Measurements from ENCODE around the gene CDK19. TPM values are rescaled to one million over a fixed set of nuclear protein-coding genes. Genes with fewer than 3 reads are reported as not detected.

Gene CDK19
- total and polyA plus RNA-seq, 2 of the 13 experiments (the other 11 are each of a cell fraction or from before 2014, with no cell fraction given) = 13.4 to 27.0 TPM

- TF ChIP-seq ZNF276 (CRISPR knock-in tag; IDR thresholded peaks at IDR 0.05; ENCODE audit: low read depth) (no peak), RNF219 (CRISPR knock-in tag; IDR thresholded peaks at IDR 0.05) (no peak), ISL2 (CRISPR knock-in tag; IDR thresholded peaks at IDR 0.05) (no peak), NPAS2 (CRISPR knock-in tag; IDR thresholded peaks at IDR 0.05; ENCODE audit: borderline replicate concordance) (no peak), MLLT10 (CRISPR knock-in tag; IDR thresholded peaks at IDR 0.05) (no peak), ZNF784 (CRISPR knock-in tag; IDR thresholded peaks at IDR 0.05; ENCODE audit: borderline replicate concordance) (no peak), ZNF362 (CRISPR knock-in tag; IDR thresholded peaks at IDR 0.05; ENCODE audit: borderline replicate concordance) (no peak; the same call in 1 of the 2 replicates), ARID4A (CRISPR knock-in tag; IDR thresholded peaks at IDR 0.05; ENCODE audit: borderline replicate concordance) (peak; percentile 72), SSRP1 (CRISPR knock-in tag; IDR thresholded peaks at IDR 0.05) (no peak), ZUFSP (CRISPR knock-in tag; IDR thresholded peaks at IDR 0.05; ENCODE audit: borderline replicate concordance) (no peak), GZF1 (CRISPR knock-in tag; IDR thresholded peaks at IDR 0.05) (no peak), ZNF572 (CRISPR knock-in tag; IDR thresholded peaks at IDR 0.05) (no peak), XBP1 (CRISPR knock-in tag; IDR thresholded peaks at IDR 0.05) (no peak), ZNF451 (CRISPR knock-in tag; IDR thresholded peaks at IDR 0.05) (no peak), PAF1 (CRISPR knock-in tag; IDR thresholded peaks at IDR 0.05) (no peak), TFE3 (CRISPR knock-in tag; IDR thresholded peaks at IDR 0.05) (peak; percentile 70)
These were observed 76.3 kb downstream of the CDK19 start (continued) for GRCh38 chr6:110738899-110739365.

Measured in HepG2 (cell line).